Peyer's patch (tissue), 4 donors: Measurements from ENCODE around the gene ELANE.

Experiments
- POLR2A ChIP-seq, 2 donors: fragments of 450-650 bp; IDR thresholded peaks; one replicate each; pipeline ENCODE4 v1.5.1; 2017; ENCODE audit warnings: antibody characterized with exemption in 2 of 2, mild to moderate bottlenecking in 2 of 2, moderate library complexity in 2 of 2
- TF ChIP-seq, protein P1 (sequence below), 6 experiments: fragments of 450-650 bp in 4 of 6; fragments of 200-600 bp in 2 of 6; sonication (generic) in 1 of 6; IDR thresholded peaks; one replicate each; pipeline ENCODE4 v1.5.1; 2017 to 2019; ENCODE audit warnings: antibody characterized with exemption in 6 of 6, mild to moderate bottlenecking in 3 of 6, moderate library complexity in 1 of 6

DNA sequence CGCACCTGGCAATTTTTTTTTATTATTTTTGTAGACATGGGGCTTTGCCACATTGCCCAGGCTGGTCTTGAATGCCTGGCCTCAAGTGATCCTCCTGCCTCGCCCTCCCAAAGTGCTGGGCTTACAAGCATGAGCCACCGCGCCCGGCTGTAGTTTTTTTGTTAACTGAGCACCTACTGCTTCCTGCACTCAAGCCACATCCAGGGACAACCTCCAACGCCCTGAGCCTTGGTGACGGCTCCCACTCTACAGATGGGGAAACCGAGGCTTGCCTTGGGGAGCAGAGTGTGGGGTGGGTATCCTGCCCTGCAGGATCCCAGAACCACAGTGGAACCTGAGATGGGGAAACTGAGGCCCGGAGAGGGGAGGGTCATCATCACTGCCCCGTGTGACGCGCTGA is 3.0 kb downstream of the ELANE start:
- TF ChIP-seq, protein P1, sequence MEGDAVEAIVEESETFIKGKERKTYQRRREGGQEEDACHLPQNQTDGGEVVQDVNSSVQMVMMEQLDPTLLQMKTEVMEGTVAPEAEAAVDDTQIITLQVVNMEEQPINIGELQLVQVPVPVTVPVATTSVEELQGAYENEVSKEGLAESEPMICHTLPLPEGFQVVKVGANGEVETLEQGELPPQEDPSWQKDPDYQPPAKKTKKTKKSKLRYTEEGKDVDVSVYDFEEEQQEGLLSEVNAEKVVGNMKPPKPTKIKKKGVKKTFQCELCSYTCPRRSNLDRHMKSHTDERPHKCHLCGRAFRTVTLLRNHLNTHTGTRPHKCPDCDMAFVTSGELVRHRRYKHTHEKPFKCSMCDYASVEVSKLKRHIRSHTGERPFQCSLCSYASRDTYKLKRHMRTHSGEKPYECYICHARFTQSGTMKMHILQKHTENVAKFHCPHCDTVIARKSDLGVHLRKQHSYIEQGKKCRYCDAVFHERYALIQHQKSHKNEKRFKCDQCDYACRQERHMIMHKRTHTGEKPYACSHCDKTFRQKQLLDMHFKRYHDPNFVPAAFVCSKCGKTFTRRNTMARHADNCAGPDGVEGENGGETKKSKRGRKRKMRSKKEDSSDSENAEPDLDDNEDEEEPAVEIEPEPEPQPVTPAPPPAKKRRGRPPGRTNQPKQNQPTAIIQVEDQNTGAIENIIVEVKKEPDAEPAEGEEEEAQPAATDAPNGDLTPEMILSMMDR (IDR thresholded peaks at IDR 0.05), result no peak
- no peak for TF ChIP-seq POLR2A (IDR thresholded peaks at IDR 0.05)
